AG10803 (cell line): Measurements from ENCODE around the gene PTCHD1.

Experiments
- DNase-seq: peaks from one replicate; pipeline ENCODE4 v3.0.0; 2010; ENCODE audit warnings: low read depth
- H3K4me3 ChIP-seq: 2 replicates; pipeline ENCODE4 v1.5.1; 2011; ENCODE audit warnings: mild to moderate bottlenecking, low read length, control low read depth
- CTCF ChIP-seq: conservative IDR thresholded peaks from 2 replicates; pipeline ENCODE4 v1.5.1; 2011; ENCODE audit warnings: mild to moderate bottlenecking, low read length, control low read depth, inconsistent platforms

The PTCHD1 gene

GRCh38 chrX:23334848-23335599 lies at the start of gene PTCHD1:
Gene PTCHD1 (plus strand): TSS chrX:23334849. CDS start chrX:23334876, 27 bp downstream.
- no peak for TF ChIP-seq CTCF
- no peak for DNase-seq
- H3K4me3 ChIP-seq: no peak within 1 kb of the TSS

GRCh38 chrX:23286731-23287130 lies 47.9 kb upstream of the PTCHD1 start:
- DNase-seq: no peak
- H3K4me3 ChIP-seq: no peak overlapping the region
- no peak for TF ChIP-seq CTCF

GRCh38 chrX:23287191-23287725 lies 47.4 kb upstream of the PTCHD1 start:
- TF ChIP-seq CTCF: no peak
- no peak overlapping the region for H3K4me3 ChIP-seq
- DNase-seq: no peak

GRCh38 chrX:23292354-23292987 lies 42.2 kb upstream of the PTCHD1 start:
- H3K4me3 ChIP-seq: no peak overlapping the region
- TF ChIP-seq CTCF: no peak
- DNase-seq: no peak

GRCh38 chrX:23292988-23293651 lies 41.5 kb upstream of the PTCHD1 start:
- no peak overlapping the region for H3K4me3 ChIP-seq
- no peak for DNase-seq
- TF ChIP-seq CTCF: no peak

GRCh38 chrX:23304881-23305280 lies 29.8 kb upstream of the PTCHD1 start:
- no peak for TF ChIP-seq CTCF
- DNase-seq: no peak
- H3K4me3 ChIP-seq: no peak overlapping the region
